Endothelial cell of umbilical vein (primary cell): ENCODE results near the gene PLXNB2. TPM values are rescaled to one million over a fixed set of nuclear protein-coding genes. Genes with fewer than 3 reads are reported as not detected.

ENCODE experiments used
- BruUV-seq: library from RNA; stranded (reverse); fragments of 400-500 nt; replicated peaks from 2 replicates; lab custom pipeline; 2021; lab: Mats Ljungman, UMichigan
- CTCF ChIA-PET: fragments of 300-600, 350-600 bp; sonication (Branson Sonifier 250); formaldehyde crosslinking; loops from one replicate; lab custom pipeline; 2021; ENCODE audit warnings: antibody characterized with exemption, inconsistent platforms; lab: Charles Lee
- POLR2A ChIA-PET: fragments of 300-600, 350-600 bp; sonication (Branson Sonifier 250); formaldehyde crosslinking; loops from one replicate; lab custom pipeline; 2021; ENCODE audit warnings: antibody characterized with exemption, inconsistent platforms; lab: Charles Lee
- DNase-seq: peaks from one replicate; pipeline ENCODE4 v3.0.0-alpha.2; 2011; ENCODE audit warnings: low read depth, low spot score
- FAIRE-seq: peaks from 2 replicates; lab custom pipeline; 2011; peaks lifted over from hg19 to GRCh38; lab: Jason Lieb, UNC
- H2AFZ ChIP-seq: 2 replicates; pipeline ENCODE4 v1.6.0; 2012; ENCODE audit warnings: low read depth, low read length, control low read depth, inconsistent platforms
- H3K27ac ChIP-seq: 2 replicates; pipeline ENCODE4 v1.5.1; 2011; ENCODE audit warnings: low read depth, mild to moderate bottlenecking, control low read depth, low read length, moderate library complexity; ENCODE audit not compliant: insufficient read depth
- H3K27me3 ChIP-seq, 2 experiments: 2 replicates each; pipeline versions ENCODE4 v1.6.0 to v1.6.1; 2011; ENCODE audit warnings: low read length in 2 of 2, mixed read lengths in 1 of 2; ENCODE audit not compliant: control insufficient read depth in 2 of 2, insufficient read depth in 2 of 2
- H3K36me3 ChIP-seq, 2 experiments: 2 replicates in 1 of 2; 3 replicates in 1 of 2; pipeline ENCODE4 v1.5.1; 2011; ENCODE audit warnings: low read length in 2 of 2, mild to moderate bottlenecking in 1 of 2, moderate library complexity in 1 of 2; ENCODE audit not compliant: control insufficient read depth in 2 of 2, insufficient read depth in 2 of 2; ENCODE audit errors: extremely low read depth in 1 of 2
- H3K4me1 ChIP-seq: 3 replicates; pipeline ENCODE4 v1.5.1; 2011; ENCODE audit warnings: mild to moderate bottlenecking, low read length; ENCODE audit not compliant: control insufficient read depth, insufficient read depth; ENCODE audit errors: extremely low read depth
- H3K4me2 ChIP-seq: 2 replicates; pipeline ENCODE4 v1.6.1; 2011; ENCODE audit warnings: low read length, control low read depth, mixed read lengths; ENCODE audit not compliant: insufficient read depth
- H3K4me3 ChIP-seq, 3 experiments: fragments of 200-600 bp in 1 of 3; sonication (generic), shearing (Covaris generic) in 1 of 3; replicated peaks in 1 of 3; 2 replicates each; pipeline ENCODE4 v1.5.1; 2011 to 2016; ENCODE audit warnings: control low read depth in 3 of 3, low read length in 3 of 3, mild to moderate bottlenecking in 2 of 3, inconsistent platforms in 1 of 3, low read depth in 1 of 3, moderate library complexity in 1 of 3; ENCODE audit not compliant: insufficient read depth in 1 of 3
- H3K79me2 ChIP-seq: 2 replicates; pipeline ENCODE4 v1.6.0; 2012; ENCODE audit warnings: low read length, inconsistent platforms; ENCODE audit not compliant: control insufficient read depth, insufficient read depth
- H3K9ac ChIP-seq: replicated peaks from 2 replicates; pipeline ENCODE3; 2011; ENCODE audit warnings: low read length, control low read depth; ENCODE audit not compliant: insufficient read depth; ENCODE audit errors: extremely low read depth
- H3K9me1 ChIP-seq: replicated peaks from 3 replicates; pipeline ENCODE4 v1.6.0; 2011; ENCODE audit warnings: mild to moderate bottlenecking, low read length; ENCODE audit not compliant: control insufficient read depth, insufficient read depth; ENCODE audit errors: extremely low read depth
- H3K9me3 ChIP-seq: replicated peaks from 2 replicates; pipeline ENCODE4 v1.5.1; 2012; ENCODE audit warnings: low read length, inconsistent platforms; ENCODE audit not compliant: control insufficient read depth, insufficient read depth
- H4K20me1 ChIP-seq: replicated peaks from 2 replicates; pipeline ENCODE3; 2011; ENCODE audit warnings: mild to moderate bottlenecking, low read length; ENCODE audit not compliant: control insufficient read depth, insufficient read depth; ENCODE audit errors: extremely low read depth
- CTCF ChIP-seq, 2 donors: IDR thresholded peaks; 1 replicate in 1 of 2; 2 replicates in 1 of 2; pipeline ENCODE4 v1.5.1; 2011; ENCODE audit warnings: low read length in 2 of 2, mild to moderate bottlenecking in 2 of 2, moderate library complexity in 2 of 2, control low read depth in 1 of 2, inconsistent platforms in 1 of 2, low read depth in 1 of 2; ENCODE audit not compliant: insufficient read depth in 1 of 2; ENCODE audit errors: extremely low read depth in 1 of 2
- EZH2 ChIP-seq: IDR thresholded peaks from 2 replicates; pipeline ENCODE4 v1.6.1; 2012; ENCODE audit warnings: borderline replicate concordance, low read depth, mild to moderate bottlenecking, moderate library complexity, low read length, inconsistent platforms; ENCODE audit not compliant: severe bottlenecking
- FOS ChIP-seq: IDR thresholded peaks from 2 replicates; pipeline ENCODE4 v1.6.1; 2011; ENCODE audit warnings: mild to moderate bottlenecking, low read length, moderate library complexity, borderline replicate concordance; ENCODE audit not compliant: insufficient read depth
- GATA2 ChIP-seq: IDR thresholded peaks from 2 replicates; pipeline ENCODE4 v1.7.0; 2011; ENCODE audit warnings: low read depth, mild to moderate bottlenecking, moderate library complexity, mixed read lengths, low read length; ENCODE audit not compliant: insufficient read length, insufficient read depth
- JUN ChIP-seq: IDR thresholded peaks from 2 replicates; pipeline ENCODE4 v1.6.1; 2011; ENCODE audit warnings: borderline replicate concordance, low read depth; ENCODE audit not compliant: insufficient read length, insufficient read depth
- MAX ChIP-seq: IDR thresholded peaks from 2 replicates; pipeline ENCODE4 v1.6.1; 2011; ENCODE audit not compliant: insufficient read depth, insufficient read length
- MYC ChIP-seq: IDR thresholded peaks from one replicate; pipeline ENCODE4 v1.6.1; 2011; ENCODE audit warnings: mild to moderate bottlenecking, low read depth, low read length
- POLR2A ChIP-seq: IDR thresholded peaks from 2 replicates; pipeline ENCODE4 v1.6.1; 2012; ENCODE audit warnings: low read depth, mild to moderate bottlenecking, control low read depth, low read length
- POLR2AphosphoS5 ChIP-seq: IDR thresholded peaks from 2 replicates; pipeline ENCODE4 v1.6.1; 2012; ENCODE audit warnings: low read depth, mild to moderate bottlenecking, control low read depth, low read length, moderate library complexity; ENCODE audit not compliant: insufficient read depth
- dilution Hi-C: fragments of 300-500 bp; cut with MboI; formaldehyde crosslinking; loops from one replicate; pipeline ENCODE4 v1.15.0; 2019; ENCODE audit warnings: low sequenced_read_pairs; ENCODE audit not compliant: extremely low pct_ligation_motif_present
- intact Hi-C: fragments of 100-400 bp; cut with micrococcal nuclease; formaldehyde crosslinking; loops from one replicate; pipeline ENCODE4 v1.10.0; 2022
- polyA plus RNA-seq, 4 experiments: library from polyadenylated mRNA; depleted of rRNA in 3 of 4; stranded (reverse) in 3 of 4; unstranded in 1 of 4; fragments of >200 nt; gene quantifications; 2 replicates each; pipeline versions ENCODE4 v1.2.1 to v1.2.3, GENCODE V29; 2011 to 2012; ENCODE audit warnings: missing spikeins in 1 of 4
- total RNA-seq: library from RNA; stranded (reverse); gene quantifications from 2 replicates; pipeline ENCODE4 v1.2.3, GENCODE V29; 2021

Gene PLXNB2
- total and polyA plus RNA-seq, 2 donors (not counting 3 experiments of a cell fraction or from before 2014, with no cell fraction given), result 82.3 to 139 TPM

- dilution Hi-C loops (no loop called here), intact Hi-C loops (no loop called here)
- no peak for FAIRE-seq
- ChIA-PET POLR2A (no interaction called here), CTCF (interaction anchor here (1.2 kb wide), 1 partner anchor 15 kb away, joined by 3 read pairs; no protein-coding TSS in a partner anchor)
- H3K27me3 ChIP-seq, result no peaks in the 10 kb centered on the region
- BruUV-seq, result no TSS peak
- H3K9me1 ChIP-seq, result no peaks in the 10 kb centered on the region
- no peak overlapping the region for H2AFZ ChIP-seq
- peaks cover 5% of the 10 kb centered on the region for H3K4me1 ChIP-seq
- no peak overlapping the region for H3K4me2 ChIP-seq
- H3K36me3 ChIP-seq, result no peaks in the 10 kb centered on the region
- no peak overlapping the region for H3K9ac ChIP-seq
- no peaks in the 10 kb centered on the region for H3K79me2 ChIP-seq
- no peaks in the 10 kb centered on the region for H4K20me1 ChIP-seq
- no peaks in the 10 kb centered on the region for H3K9me3 ChIP-seq
- no peak overlapping the region for H3K27ac ChIP-seq
- no peak for DNase-seq
- H3K4me3 ChIP-seq, result no peak overlapping the region
- no peak for TF ChIP-seq FOS
- TF ChIP-seq POLR2A, result no peak
- TF ChIP-seq MAX, result no peak
- TF ChIP-seq POLR2AphosphoS5, result no peak
- TF ChIP-seq MYC, result no peak
- no peak for TF ChIP-seq GATA2
- no peak for TF ChIP-seq CTCF (IDR thresholded peaks at IDR 0.05; ENCODE audit: extremely low read depth in 1 of 2, insufficient read depth in 1 of 2, low read depth in 1 of 2, low read length in 2 of 2)
- no peak for TF ChIP-seq JUN
- TF ChIP-seq EZH2, result no peak
Observed at GRCh38 chr22:50319503-50319951, 12.1 kb upstream of the PLXNB2 start.
